Natural killer cell (primary cell): ENCODE data around the gene MAPK4. TPM values are rescaled to one million over a fixed set of nuclear protein-coding genes. Genes with fewer than 3 reads are reported as not detected.

ENCODE experiments used
- ATAC-seq, 3 donors: fragments of 150-1000 bp in 2 of 3; fragments of 200-7000 bp in 1 of 3; cut with Tn5 transposase; 1 replicate in 1 of 3; 2 replicates in 2 of 3; pipeline ENCODE4 v1.10.0; 2021; ENCODE audit warnings: mild to moderate bottlenecking in 2 of 3, moderate library complexity in 2 of 3
- DNase-seq, 2 donors: peaks; one replicate each; pipeline versions ENCODE4 v3.0.0 to v3.0.0-alpha.2; 2013 to 2021; ENCODE audit warnings: mixed read lengths in 1 of 2
- H3K27ac ChIP-seq: one replicate; pipeline ENCODE4 v1.5.1; 2013; ENCODE audit warnings: mild to moderate bottlenecking, low read length
- H3K27me3 ChIP-seq: one replicate; pipeline ENCODE4 v1.6.1; 2013; ENCODE audit warnings: low read length; ENCODE audit not compliant: control insufficient read depth, insufficient read depth
- H3K36me3 ChIP-seq: one replicate; pipeline ENCODE4 v1.6.1; 2013; ENCODE audit warnings: low read length; ENCODE audit not compliant: control insufficient read depth, insufficient read depth
- H3K4me1 ChIP-seq: one replicate; pipeline ENCODE4 v1.6.1; 2013; ENCODE audit warnings: low read length; ENCODE audit not compliant: control insufficient read depth, insufficient read depth
- H3K4me3 ChIP-seq: one replicate; pipeline ENCODE4 v1.5.1; 2013; ENCODE audit warnings: low read length
- H3K9me3 ChIP-seq: one replicate; pipeline ENCODE4 v1.6.1; 2013; ENCODE audit warnings: low read length; ENCODE audit not compliant: control insufficient read depth, insufficient read depth
- H3K27ac Mint-ChIP-seq, 2 donors: one replicate each; pipeline ENCODE4 v1.8.0; 2022; ENCODE audit warnings: mild to moderate bottlenecking in 2 of 2, mixed read lengths in 2 of 2, moderate library complexity in 1 of 2
- H3K27me3 Mint-ChIP-seq, 2 donors: one replicate each; pipeline ENCODE4 v1.8.0; 2022; ENCODE audit warnings: low read depth in 2 of 2, mixed read lengths in 2 of 2
- H3K36me3 Mint-ChIP-seq: one replicate; pipeline ENCODE4 v1.8.0; 2022; ENCODE audit warnings: mixed read lengths
- H3K4me1 Mint-ChIP-seq, 2 donors: one replicate each; pipeline ENCODE4 v1.8.0; 2022; ENCODE audit warnings: mixed read lengths in 2 of 2
- H3K4me3 Mint-ChIP-seq: one replicate; pipeline ENCODE4 v1.8.0; 2022; ENCODE audit warnings: mild to moderate bottlenecking, moderate library complexity, mixed read lengths
- H3K9me3 Mint-ChIP-seq, 2 donors: one replicate each; pipeline ENCODE4 v1.8.0; 2022; ENCODE audit warnings: mixed read lengths in 2 of 2
- CTCF ChIP-seq: fragments of 200-600 bp; IDR thresholded peaks from one replicate; pipeline ENCODE4 v1.8.0; 2022; ENCODE audit warnings: antibody characterized with exemption
- WGBS: methylation state at CpG from one replicate; pipeline ENCODE4 v1.1.7; 2013; ENCODE audit warnings: missing lambda C conversion rate; ENCODE audit not compliant: insufficient coverage; 5-methylcytosine and 5-hydroxymethylcytosine counted together
- intact Hi-C: fragments of 100-400 bp; cut with micrococcal nuclease; formaldehyde crosslinking; loops from one replicate; pipeline ENCODE4 v1.14.2; 2022
- total RNA-seq, 4 donors: library from RNA; stranded (reverse); fragments of 120-200 nt in 1 of 4; gene quantifications; one replicate each; pipeline versions ENCODE4 v1.2.3 to v1.2.4, GENCODE V29; 2013 to 2022

MAPK4 gene
- total RNA-seq, 3 donors from 2014 or later (not counting 1 experiment from before 2014, with no cell fraction given): not detected

- no peak for DNase-seq
- Histone ChIP-seq H3K27ac (no peak overlapping the region), H3K36me3 (no peaks in the 10 kb centered on the region), H3K27me3 (no peaks in the 10 kb centered on the region), H3K9me3 (no peaks in the 10 kb centered on the region), H3K4me1 (no peaks in the 10 kb centered on the region), H3K4me3 (no peak overlapping the region)
- intact Hi-C loops: no loop called here
- no peak for TF ChIP-seq CTCF
- no peaks in the 10 kb centered on the region for H3K36me3 Mint-ChIP-seq
- no peak overlapping the region for H3K4me3 Mint-ChIP-seq
- no peaks in the 10 kb centered on the region for H3K27me3 Mint-ChIP-seq
- ATAC-seq: no peak
- no peaks in the 10 kb centered on the region for H3K4me1 Mint-ChIP-seq
- H3K9me3 Mint-ChIP-seq: no peaks in the 10 kb centered on the region
- H3K27ac Mint-ChIP-seq: no peak overlapping the region
- WGBS: 83% methylated on average over 7 of the region's 7 CpGs
Observed at GRCh38 chr18:50651334-50651733, 91.4 kb downstream of the MAPK4 start.

- Histone ChIP-seq H3K27ac (no peak overlapping the region), H3K36me3 (no peaks in the 10 kb centered on the region), H3K4me3 (no peak overlapping the region), H3K4me1 (no peaks in the 10 kb centered on the region), H3K9me3 (no peaks in the 10 kb centered on the region), H3K27me3 (no peaks in the 10 kb centered on the region)
- WGBS: 92% methylated on average over 11 of the region's 11 CpGs
- peak in 1 of 3 donors; percentile 7 for ATAC-seq
- H3K4me1 Mint-ChIP-seq: no peaks in the 10 kb centered on the region
- no peak for DNase-seq
- intact Hi-C loops: no loop called here
- H3K27ac Mint-ChIP-seq: no peak overlapping the region
- no peaks in the 10 kb centered on the region for H3K9me3 Mint-ChIP-seq
- peaks cover 0 to under 1% of the 10 kb centered on the region in 2 donors for H3K27me3 Mint-ChIP-seq
- H3K36me3 Mint-ChIP-seq: no peaks in the 10 kb centered on the region
- no peak overlapping the region for H3K4me3 Mint-ChIP-seq
- TF ChIP-seq CTCF: no peak
Observed at GRCh38 chr18:50653402-50654093, 93.7 kb downstream of the MAPK4 start.

GRCh38 chr18:50654211-50654610 lies 94.3 kb downstream of the MAPK4 start:
- H3K27me3 Mint-ChIP-seq: peaks cover 0 to 2% of the 10 kb centered on the region in 2 donors
- DNase-seq (no peak), ATAC-seq (no peak)
- H3K36me3 Mint-ChIP-seq: no peaks in the 10 kb centered on the region
- H3K4me3 ChIP-seq: no peak overlapping the region
- no peaks in the 10 kb centered on the region for H3K4me1 ChIP-seq
- H3K4me1 Mint-ChIP-seq: no peaks in the 10 kb centered on the region
- H3K27me3 ChIP-seq: no peaks in the 10 kb centered on the region
- H3K9me3 ChIP-seq: no peaks in the 10 kb centered on the region
- TF ChIP-seq CTCF: no peak
- no peak overlapping the region for H3K4me3 Mint-ChIP-seq
- no peaks in the 10 kb centered on the region for H3K36me3 ChIP-seq
- 75% methylated on average over 2 of the region's 2 CpGs for WGBS
- H3K27ac ChIP-seq: no peak overlapping the region
- no peaks in the 10 kb centered on the region for H3K9me3 Mint-ChIP-seq
- H3K27ac Mint-ChIP-seq: no peak overlapping the region
- intact Hi-C loops: no loop called here
